ENCODE measurements around the gene RCC2.

Gene RCC2

GRCh38 chr1:17405898-17406759 lies 33.3 kb downstream of the RCC2 start:
- peak; percentile 79 for DNase-seq (ENCODE audit: low spot score)
- in situ Hi-C loops (cut with MboI; ENCODE audit: low pct_unique_long_range_greater_than_20kb, low sequenced_read_pairs, unreplicated experiment): no loop called here
- peak; percentile 87 for TF ChIP-seq CTCF (IDR thresholded peaks at IDR 0.05; ENCODE audit: extremely low read depth, insufficient read depth, missing control alignments)

- in situ Hi-C loops (cut with MboI; ENCODE audit: low pct_unique_long_range_greater_than_20kb, low sequenced_read_pairs, unreplicated experiment): no loop called here
- TF ChIP-seq CTCF (IDR thresholded peaks at IDR 0.05; ENCODE audit: extremely low read depth, insufficient read depth, missing control alignments): no peak
- DNase-seq (ENCODE audit: low spot score): no peak
Observed at GRCh38 chr1:17404820-17405219, 34.7 kb downstream of the RCC2 start.

- no peak for TF ChIP-seq CTCF (IDR thresholded peaks at IDR 0.05; ENCODE audit: extremely low read depth, insufficient read depth, missing control alignments)
- in situ Hi-C loops (cut with MboI; ENCODE audit: low pct_unique_long_range_greater_than_20kb, low sequenced_read_pairs, unreplicated experiment): no loop called here
- no peak for DNase-seq (ENCODE audit: low spot score)
Observed at GRCh38 chr1:17404034-17404684, 35.3 kb downstream of the RCC2 start.

- no peak for TF ChIP-seq CTCF (IDR thresholded peaks at IDR 0.05; ENCODE audit: extremely low read depth, insufficient read depth, missing control alignments)
- in situ Hi-C loops (cut with MboI; ENCODE audit: low pct_unique_long_range_greater_than_20kb, low sequenced_read_pairs, unreplicated experiment): no loop called here
- DNase-seq (ENCODE audit: low spot score): no peak
Observed at GRCh38 chr1:17403081-17403480, 36.4 kb downstream of the RCC2 start.

- DNase-seq (ENCODE audit: low spot score): no peak
- in situ Hi-C loops (cut with MboI; ENCODE audit: low pct_unique_long_range_greater_than_20kb, low sequenced_read_pairs, unreplicated experiment): no loop called here
- no peak for TF ChIP-seq CTCF (IDR thresholded peaks at IDR 0.05; ENCODE audit: extremely low read depth, insufficient read depth, missing control alignments)
Observed at GRCh38 chr1:17401841-17402240, 37.6 kb downstream of the RCC2 start.

- peak; percentile 59 for DNase-seq (ENCODE audit: low spot score)
- TF ChIP-seq CTCF (IDR thresholded peaks at IDR 0.05; ENCODE audit: extremely low read depth, insufficient read depth, missing control alignments): no peak
- in situ Hi-C loops (cut with MboI; ENCODE audit: low pct_unique_long_range_greater_than_20kb, low sequenced_read_pairs, unreplicated experiment): no loop called here
Observed at GRCh38 chr1:17400725-17401341, 38.6 kb downstream of the RCC2 start.

Data from GM13977 (cell line).